ENCODE data around the gene ZFHX3. TPM values are rescaled to one million over a fixed set of nuclear protein-coding genes. Genes with fewer than 3 reads are reported as not detected.

The ZFHX3 gene
- total RNA-seq, 1 donor from 2014 or later: 3.9 TPM

GRCh38 chr16:72865258-72865657 is 182.7 kb downstream of the ZFHX3 start:
- no peak for ATAC-seq

- ATAC-seq: no peak
Observed at GRCh38 chr16:72864130-72864833, 183.6 kb downstream of the ZFHX3 start.

- ATAC-seq: no peak
Observed at GRCh38 chr16:72862090-72862489, 185.8 kb downstream of the ZFHX3 start.

GRCh38 chr16:72860726-72861562 is 187.0 kb downstream of the ZFHX3 start:
- no peak for ATAC-seq

- ATAC-seq: no peak
Observed at GRCh38 chr16:72859581-72859980, 188.3 kb downstream of the ZFHX3 start.

- ATAC-seq: no peak
Observed at GRCh38 chr16:72858665-72859493, 189.0 kb downstream of the ZFHX3 start.

- no peak for ATAC-seq
Observed at GRCh38 chr16:72857834-72858664, 189.9 kb downstream of the ZFHX3 start.

GRCh38 chr16:72856797-72857196 is 191.1 kb downstream of the ZFHX3 start:
- ATAC-seq: no peak

- no peak for ATAC-seq
Observed at GRCh38 chr16:72854267-72854959, 193.5 kb downstream of the ZFHX3 start.

- ATAC-seq: no peak
Observed at GRCh38 chr16:72853575-72854266, 194.2 kb downstream of the ZFHX3 start.

- no peak for ATAC-seq
Observed at GRCh38 chr16:72852421-72852820, 195.5 kb downstream of the ZFHX3 start.

GRCh38 chr16:72850853-72851252 is 197.1 kb downstream of the ZFHX3 start:
- ATAC-seq: no peak

GRCh38 chr16:72850021-72850420 is 197.9 kb downstream of the ZFHX3 start:
- no peak for ATAC-seq

- peak; percentile 67 for ATAC-seq
Observed at GRCh38 chr16:72848759-72849664, 198.9 kb downstream of the ZFHX3 start.

- ATAC-seq: no peak
Observed at GRCh38 chr16:72848028-72848400, 199.9 kb downstream of the ZFHX3 start.

- ATAC-seq: peak; percentile 46
Observed at GRCh38 chr16:72847187-72848027, 200.5 kb downstream of the ZFHX3 start.

- ATAC-seq: no peak
Observed at GRCh38 chr16:72846594-72846993, 201.3 kb downstream of the ZFHX3 start.

GRCh38 chr16:72845322-72846020 is 202.5 kb downstream of the ZFHX3 start:
- ATAC-seq: no peak

All from esophagus mucosa (tissue), 1 donor.